ENCODE results near the gene CALML3.
"Not testable (repeated sequence)": the region's sequence is repeated elsewhere in the genome, so short reads cannot be mapped to it uniquely, and the experiment has no call there.

GRCh38 chr10:5559022-5559421, 34.3 kb downstream of the CALML3 start:
- not testable (repeated sequence) for TF ChIP-seq EZH2 (IDR thresholded peaks at IDR 0.05; ENCODE audit: low read depth)
- TF ChIP-seq, protein P1, sequence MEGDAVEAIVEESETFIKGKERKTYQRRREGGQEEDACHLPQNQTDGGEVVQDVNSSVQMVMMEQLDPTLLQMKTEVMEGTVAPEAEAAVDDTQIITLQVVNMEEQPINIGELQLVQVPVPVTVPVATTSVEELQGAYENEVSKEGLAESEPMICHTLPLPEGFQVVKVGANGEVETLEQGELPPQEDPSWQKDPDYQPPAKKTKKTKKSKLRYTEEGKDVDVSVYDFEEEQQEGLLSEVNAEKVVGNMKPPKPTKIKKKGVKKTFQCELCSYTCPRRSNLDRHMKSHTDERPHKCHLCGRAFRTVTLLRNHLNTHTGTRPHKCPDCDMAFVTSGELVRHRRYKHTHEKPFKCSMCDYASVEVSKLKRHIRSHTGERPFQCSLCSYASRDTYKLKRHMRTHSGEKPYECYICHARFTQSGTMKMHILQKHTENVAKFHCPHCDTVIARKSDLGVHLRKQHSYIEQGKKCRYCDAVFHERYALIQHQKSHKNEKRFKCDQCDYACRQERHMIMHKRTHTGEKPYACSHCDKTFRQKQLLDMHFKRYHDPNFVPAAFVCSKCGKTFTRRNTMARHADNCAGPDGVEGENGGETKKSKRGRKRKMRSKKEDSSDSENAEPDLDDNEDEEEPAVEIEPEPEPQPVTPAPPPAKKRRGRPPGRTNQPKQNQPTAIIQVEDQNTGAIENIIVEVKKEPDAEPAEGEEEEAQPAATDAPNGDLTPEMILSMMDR (conservative IDR thresholded peaks at IDR 0.05): not testable (repeated sequence)
